Ectodermal cell (in vitro differentiated cells): ENCODE measurements around the gene HCN4.

Experiments used
- H3K27ac ChIP-seq: 2 replicates; pipeline ENCODE4 v1.7.0; 2013; ENCODE audit warnings: mild to moderate bottlenecking, low read depth, low read length; ENCODE audit not compliant: insufficient read depth, poor library complexity, severe bottlenecking
- H3K27me3 ChIP-seq: 2 replicates; pipeline ENCODE4 v1.7.0; 2013; ENCODE audit warnings: mild to moderate bottlenecking, low read length; ENCODE audit not compliant: insufficient read depth, control insufficient read depth, poor library complexity, severe bottlenecking
- H3K36me3 ChIP-seq: one replicate; pipeline ENCODE4 v1.7.0; 2013; ENCODE audit warnings: low read length; ENCODE audit not compliant: control insufficient read depth, insufficient read depth
- H3K4me1 ChIP-seq: one replicate; pipeline ENCODE4 v1.7.0; 2013; ENCODE audit warnings: low read length; ENCODE audit not compliant: control insufficient read depth, insufficient read depth
- H3K4me3 ChIP-seq: 2 replicates; pipeline ENCODE4 v1.7.0; 2013; ENCODE audit warnings: low read depth, low read length, control low read depth; ENCODE audit not compliant: insufficient read depth
- H3K9me3 ChIP-seq: 2 replicates; pipeline ENCODE4 v1.7.0; 2013; ENCODE audit warnings: mild to moderate bottlenecking, low read length, moderate library complexity; ENCODE audit not compliant: control insufficient read depth
- WGBS, 2 experiments: methylation state at CpG; one replicate each; pipeline ENCODE4 v1.1.7; 2013; ENCODE audit warnings: missing lambda C conversion rate in 2 of 2; 5-methylcytosine and 5-hydroxymethylcytosine counted together

The HCN4 gene

DNA sequence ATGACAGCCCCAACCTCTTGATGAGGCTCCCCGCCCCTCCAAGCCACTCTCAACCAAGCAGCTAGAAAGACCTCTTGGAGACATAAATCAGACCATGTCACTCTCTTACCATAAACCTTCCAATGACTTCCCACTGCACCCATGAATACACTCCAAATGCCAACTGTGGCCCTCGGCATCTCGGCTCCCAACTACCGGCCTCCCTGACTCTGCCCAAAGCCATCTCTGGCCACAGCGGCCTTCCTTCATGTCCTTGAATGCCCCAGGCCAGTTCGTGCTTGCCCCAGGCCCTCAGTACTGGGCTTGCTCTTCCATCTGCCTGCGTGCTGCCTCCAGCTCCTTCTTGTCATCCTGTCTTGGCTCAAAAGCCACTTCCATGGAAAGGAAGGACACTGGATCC, 32.0 kb downstream of the HCN4 start:
- H3K27ac ChIP-seq, result no peak overlapping the region
- H3K27me3 ChIP-seq, result no peaks in the 10 kb centered on the region
- no peaks in the 10 kb centered on the region for H3K4me1 ChIP-seq
- no peaks in the 10 kb centered on the region for H3K9me3 ChIP-seq
- WGBS, 2 experiments, result 94% methylated on average over 7 of the region's 7 CpGs
- H3K36me3 ChIP-seq, result no peaks in the 10 kb centered on the region
- H3K4me3 ChIP-seq, result no peak overlapping the region

DNA sequence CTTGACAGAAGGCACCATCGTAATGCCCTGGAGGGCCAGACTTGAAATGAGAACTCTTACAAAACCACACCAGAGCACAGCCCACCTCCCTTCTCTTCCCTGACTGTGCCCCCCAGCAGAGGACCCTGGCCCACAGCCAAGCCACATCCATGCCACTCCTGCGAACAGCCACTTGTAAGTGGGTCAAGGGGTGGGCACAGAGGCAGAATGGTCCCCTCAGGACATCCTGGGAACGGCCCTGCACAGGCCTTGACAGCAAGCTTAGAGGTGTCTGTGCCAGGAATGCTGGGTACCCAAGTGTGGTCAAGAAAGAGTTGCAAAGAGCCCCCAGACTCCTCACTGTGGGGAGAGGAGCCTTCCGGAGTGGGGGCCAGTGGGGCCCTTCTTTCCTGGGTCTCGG, 33.3 kb downstream of the HCN4 start:
- Histone ChIP-seq H3K27me3 (no peaks in the 10 kb centered on the region), H3K4me3 (no peak overlapping the region), H3K9me3 (no peaks in the 10 kb centered on the region), H3K4me1 (peaks cover 5% of the 10 kb centered on the region), H3K27ac (no peak overlapping the region), H3K36me3 (no peaks in the 10 kb centered on the region)
- WGBS, 2 experiments, result 92 to 97% methylated on average over 5 of the region's 5 CpGs

DNA sequence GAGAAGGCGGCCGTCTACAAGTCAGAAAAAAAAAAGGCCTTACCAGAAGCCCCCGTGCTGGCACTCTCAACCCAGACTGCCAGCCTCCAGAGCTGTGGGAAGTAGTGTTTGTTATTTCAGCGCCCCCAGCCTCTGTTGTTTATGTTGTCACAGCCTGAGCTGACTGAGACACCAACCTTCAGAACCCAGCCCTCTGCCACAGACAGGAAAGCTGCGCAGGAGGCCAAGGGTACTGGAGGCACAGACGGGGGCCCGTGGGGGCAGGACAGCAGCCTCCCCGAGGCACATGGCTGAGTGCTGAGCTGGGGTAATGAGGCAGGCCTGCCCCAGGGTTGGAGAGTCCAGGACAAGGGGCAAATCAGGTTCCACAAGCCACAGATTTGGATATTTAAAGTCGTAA, 33.7 kb downstream of the HCN4 start:
- 89 to 95% methylated on average over 9 of the region's 9 CpGs for WGBS, 2 experiments
- Histone ChIP-seq H3K4me3 (no peak overlapping the region), H3K27ac (no peak overlapping the region)

DNA sequence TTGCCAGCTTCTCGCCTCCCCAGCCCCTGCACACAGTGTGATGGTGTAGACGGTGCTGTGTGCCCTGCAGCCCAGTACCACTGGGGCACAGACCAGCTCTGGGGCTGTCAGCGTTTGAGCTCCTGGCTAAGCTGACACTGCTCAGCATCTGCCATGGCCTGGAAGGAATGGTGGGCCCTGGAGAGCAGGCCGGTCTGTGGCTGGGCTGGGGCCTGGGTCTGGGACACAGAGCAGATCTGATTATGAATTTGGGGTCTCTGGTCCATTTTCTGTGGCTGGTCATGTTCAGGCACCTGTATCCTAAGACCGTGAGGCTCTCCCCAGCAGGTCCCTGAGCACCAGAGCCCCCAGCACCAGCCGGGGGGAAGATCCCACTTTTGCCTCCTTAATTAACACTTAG, 34.7 kb downstream of the HCN4 start:
- Histone ChIP-seq H3K27me3 (no peaks in the 10 kb centered on the region), H3K4me3 (no peak overlapping the region), H3K9me3 (no peaks in the 10 kb centered on the region), H3K4me1 (peaks cover 6% of the 10 kb centered on the region), H3K27ac (no peak overlapping the region), H3K36me3 (no peaks in the 10 kb centered on the region)
- WGBS, 2 experiments, result 92 to 94% methylated on average over 6 of the region's 6 CpGs

More for the DNA sequence above, 33.7 kb downstream of the HCN4 start:
- Histone ChIP-seq H3K9me3 (no peaks in the 10 kb centered on the region), H3K36me3 (no peaks in the 10 kb centered on the region), H3K27me3 (no peaks in the 10 kb centered on the region), H3K4me1 (peaks cover 6% of the 10 kb centered on the region)

DNA sequence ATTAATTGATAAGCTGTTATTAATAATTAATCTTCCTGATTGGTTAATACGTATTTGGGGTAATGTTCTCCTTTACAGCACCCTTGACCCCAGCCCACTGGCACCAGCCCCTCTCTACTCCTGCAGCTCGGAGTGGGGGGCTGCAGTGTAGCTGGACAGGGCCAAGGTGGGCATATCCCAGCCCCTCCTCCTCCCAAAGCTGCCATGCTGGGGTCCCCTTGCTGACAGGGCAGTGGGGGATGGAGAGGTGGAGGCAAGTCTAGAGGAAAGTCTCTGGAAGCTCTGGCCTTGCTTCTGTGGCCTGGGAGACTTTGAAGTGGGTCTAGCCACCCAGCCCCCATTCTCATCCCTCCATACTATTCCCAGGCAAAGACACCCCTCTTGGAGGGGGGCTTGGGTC, 35.8 kb downstream of the HCN4 start:
- no peaks in the 10 kb centered on the region for H3K9me3 ChIP-seq
- no peak overlapping the region for H3K27ac ChIP-seq
- WGBS, 2 experiments, result 96 to 100% methylated on average over 1 to 2 of the region's 2 CpGs
- H3K4me1 ChIP-seq, result peaks cover 6% of the 10 kb centered on the region
- H3K36me3 ChIP-seq, result no peaks in the 10 kb centered on the region
- H3K27me3 ChIP-seq, result no peaks in the 10 kb centered on the region
- H3K4me3 ChIP-seq, result no peak overlapping the region

DNA sequence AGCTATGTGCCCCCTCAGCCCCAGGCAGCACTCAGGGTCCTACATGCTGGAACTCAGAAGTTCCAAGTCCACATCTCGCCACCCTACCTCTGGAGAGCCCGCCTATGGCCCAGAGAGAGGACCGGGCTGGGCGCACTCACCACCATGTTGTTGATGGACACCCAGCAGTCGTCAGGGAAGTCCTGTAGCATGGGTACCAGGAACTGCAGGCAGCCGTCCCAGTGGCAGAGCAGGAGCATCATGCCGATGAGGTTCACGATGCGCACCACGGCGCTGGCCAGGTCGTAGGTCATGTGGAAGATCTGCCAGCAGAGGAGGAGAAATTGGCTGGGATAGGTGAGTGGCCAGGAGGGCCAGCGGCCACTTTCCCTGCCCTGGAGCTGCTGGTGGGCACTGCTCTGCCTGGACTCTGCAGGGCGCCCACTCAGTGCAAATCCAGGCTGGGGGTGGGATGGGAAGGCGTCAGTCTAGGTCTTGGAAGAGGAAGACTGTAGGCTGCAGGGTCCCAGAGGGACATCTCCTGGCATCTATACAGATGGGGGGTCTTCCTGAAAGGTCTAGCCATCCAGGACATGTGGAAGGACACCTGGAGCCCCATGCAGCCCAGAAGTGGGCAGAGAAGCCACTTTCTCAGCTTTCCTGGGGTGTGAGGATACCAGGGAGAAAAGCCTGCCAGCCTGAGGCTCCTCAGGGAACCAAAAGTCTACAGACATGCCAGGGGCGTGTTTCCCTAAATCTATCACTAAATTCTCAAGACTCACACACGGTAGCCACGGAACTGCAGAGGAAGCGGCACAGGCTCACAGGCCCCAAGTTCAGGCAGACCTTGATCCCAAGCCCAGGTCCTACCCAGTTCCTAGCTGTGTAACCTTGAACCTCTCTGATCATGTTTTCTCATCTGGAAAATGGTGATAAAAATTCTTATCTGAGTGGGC, 36.5 kb downstream of the HCN4 start:
- WGBS, 2 experiments, result 95% methylated on average over 19 of the region's 19 CpGs
- no peaks in the 10 kb centered on the region for H3K36me3 ChIP-seq
- H3K27ac ChIP-seq, result no peak overlapping the region
- H3K4me3 ChIP-seq, result no peak overlapping the region
- no peaks in the 10 kb centered on the region for H3K27me3 ChIP-seq
- H3K4me1 ChIP-seq, result peaks cover 6% of the 10 kb centered on the region
- no peaks in the 10 kb centered on the region for H3K9me3 ChIP-seq

DNA sequence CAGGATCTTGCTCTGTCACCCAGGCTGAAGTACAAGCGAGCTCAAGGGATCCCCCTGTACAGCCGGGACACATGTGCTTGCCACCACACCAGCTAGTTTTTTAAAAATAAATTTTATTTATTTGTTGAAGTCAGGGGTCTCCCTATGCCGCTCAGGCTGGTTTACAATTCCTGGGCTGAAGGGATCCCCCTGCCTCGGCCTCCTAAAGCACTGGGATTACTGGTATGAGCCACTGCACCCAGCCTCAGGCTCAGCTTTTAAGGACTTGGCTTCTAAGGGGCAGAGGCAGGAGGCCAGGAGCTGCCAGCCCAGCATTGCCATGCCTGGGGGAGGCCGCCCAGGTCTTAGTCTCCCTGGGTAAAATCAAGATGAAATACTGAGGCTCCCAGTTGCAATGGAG, 37.3 kb downstream of the HCN4 start:
- Histone ChIP-seq H3K9me3 (no peaks in the 10 kb centered on the region), H3K27me3 (no peaks in the 10 kb centered on the region), H3K27ac (no peak overlapping the region), H3K36me3 (no peaks in the 10 kb centered on the region), H3K4me3 (no peak overlapping the region), H3K4me1 (peaks cover 6% of the 10 kb centered on the region)
- WGBS, 2 experiments, result 90 to 92% methylated on average over 5 of the region's 5 CpGs

DNA sequence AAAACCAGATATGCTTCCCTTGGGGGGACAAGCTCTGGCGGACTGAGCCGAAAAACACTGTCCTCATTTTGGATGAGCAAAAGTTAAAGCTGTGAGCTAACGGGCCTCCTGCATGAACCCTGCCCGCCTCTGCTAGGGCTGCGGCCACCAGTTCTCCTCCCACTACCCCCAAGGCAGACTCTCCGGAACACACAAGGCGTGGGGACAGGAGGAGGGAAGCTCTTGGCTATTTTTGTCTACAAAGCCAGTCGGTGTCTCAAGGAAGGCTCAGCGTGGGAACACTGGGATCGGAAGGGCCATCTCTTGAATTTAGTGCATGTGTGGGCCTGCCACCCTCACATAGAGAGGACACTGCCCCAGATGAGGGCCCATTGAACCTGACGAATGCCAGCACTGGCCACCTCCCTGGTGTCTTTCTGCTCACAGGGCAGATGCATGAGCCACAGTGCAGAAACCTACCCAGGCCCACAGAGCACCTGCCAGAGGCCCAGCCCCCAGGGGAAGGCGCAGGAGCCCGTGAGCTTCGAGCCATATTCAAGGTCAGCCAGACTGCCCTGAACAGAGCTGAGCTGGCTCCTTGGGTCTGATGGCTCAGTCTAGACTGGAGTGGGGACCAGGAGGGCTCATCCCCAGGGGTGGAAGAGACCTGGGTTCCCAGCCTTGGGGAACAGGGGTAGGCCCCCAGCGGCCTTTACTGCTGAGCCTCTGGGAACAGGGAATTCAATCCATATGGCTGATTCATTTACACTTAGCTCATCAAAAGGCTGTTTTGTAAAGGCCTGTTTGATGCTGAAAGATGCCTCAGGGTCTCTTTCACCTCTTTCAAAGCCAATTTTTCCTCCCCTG, 38.3 kb downstream of the HCN4 start:
- H3K9me3 ChIP-seq, result no peaks in the 10 kb centered on the region
- H3K27ac ChIP-seq, result no peak overlapping the region
- H3K4me1 ChIP-seq, result peaks cover 6% of the 10 kb centered on the region
- no peak overlapping the region for H3K4me3 ChIP-seq
- WGBS, 2 experiments, result 81 to 83% methylated on average over 15 of the region's 15 CpGs
- H3K36me3 ChIP-seq, result no peaks in the 10 kb centered on the region
- no peaks in the 10 kb centered on the region for H3K27me3 ChIP-seq

DNA sequence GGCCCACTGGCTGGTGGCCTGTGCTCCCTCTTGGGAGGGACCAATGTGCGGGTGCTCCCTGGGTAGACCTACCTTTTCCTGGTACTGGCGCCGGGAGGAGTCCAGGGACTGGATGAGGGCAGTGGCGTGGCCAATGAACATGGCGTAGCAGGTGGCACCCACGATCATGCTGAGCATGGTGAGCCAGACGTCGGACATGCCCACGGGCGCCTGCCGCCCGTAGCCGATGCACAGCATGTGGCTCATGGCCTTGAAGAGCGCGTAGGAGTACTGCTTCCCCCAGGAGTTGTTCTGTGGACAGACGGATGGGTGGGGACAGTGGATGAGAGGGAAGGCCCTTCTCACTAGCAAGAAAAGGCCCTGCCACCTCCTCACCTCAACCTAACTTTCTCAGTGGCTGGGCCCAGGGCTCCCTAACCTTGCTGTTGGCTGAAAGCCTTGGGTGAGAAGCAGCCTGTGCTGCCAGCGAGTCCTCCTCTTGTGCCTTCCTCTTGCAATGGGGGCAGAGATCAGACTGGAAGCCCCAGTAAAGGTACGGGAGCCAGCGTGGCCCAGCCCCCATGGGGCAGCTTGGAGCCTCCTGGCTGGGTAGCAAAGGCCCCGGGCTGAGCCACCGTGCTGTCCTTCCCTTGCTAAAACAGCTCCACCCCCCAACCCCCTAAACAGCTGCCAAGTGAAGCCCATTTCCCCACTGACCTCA, 39.1 kb downstream of the HCN4 start:
- no peak overlapping the region for H3K4me3 ChIP-seq
- 89 to 91% methylated on average over 21 of the region's 21 CpGs for WGBS, 2 experiments
- no peak overlapping the region for H3K27ac ChIP-seq
- H3K9me3 ChIP-seq, result no peaks in the 10 kb centered on the region
- no peaks in the 10 kb centered on the region for H3K36me3 ChIP-seq
- peaks cover 6% of the 10 kb centered on the region for H3K4me1 ChIP-seq
- no peaks in the 10 kb centered on the region for H3K27me3 ChIP-seq

DNA sequence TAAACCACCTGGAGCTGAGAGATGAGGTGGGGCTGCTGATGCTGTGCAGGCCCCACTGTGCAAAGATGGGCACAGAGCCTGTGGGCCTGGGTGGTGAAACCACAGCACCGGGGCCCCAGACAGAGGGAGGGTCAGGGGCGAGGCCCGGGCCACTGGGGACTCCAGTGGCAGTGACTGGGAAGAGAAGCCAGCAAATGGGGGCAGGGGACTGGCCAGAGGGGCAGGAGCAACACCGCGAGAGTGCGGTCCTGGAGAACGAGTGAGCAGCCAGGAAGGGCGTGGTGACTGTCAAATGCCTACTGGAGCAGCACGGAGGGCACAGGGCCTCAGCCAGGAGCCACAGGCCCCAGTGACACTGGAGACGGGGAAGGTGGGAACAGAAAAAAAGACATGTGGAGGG, 39.8 kb downstream of the HCN4 start:
- Histone ChIP-seq H3K4me1 (peaks cover 6% of the 10 kb centered on the region), H3K9me3 (no peaks in the 10 kb centered on the region), H3K27ac (no peak overlapping the region), H3K27me3 (no peaks in the 10 kb centered on the region), H3K4me3 (no peak overlapping the region), H3K36me3 (no peaks in the 10 kb centered on the region)
- 90 to 95% methylated on average over 10 of the region's 10 CpGs for WGBS, 2 experiments
